HepG2 (cell line): ENCODE data around the gene KLHL7. TPM values are rescaled to one million over a fixed set of nuclear protein-coding genes. Genes with fewer than 3 reads are reported as not detected.

Experiments used
- AHDC1 ChIP-seq: sonication (generic); formaldehyde crosslinking; IDR thresholded peaks from 2 replicates; pipeline ENCODE4 v1.5.1; 2020; ENCODE audit warnings: mild to moderate bottlenecking, missing genetic modification reagents, borderline replicate concordance
- CBFB ChIP-seq: sonication (generic); formaldehyde crosslinking; IDR thresholded peaks from 2 replicates; pipeline ENCODE4 v1.4.0; 2020; ENCODE audit warnings: missing genetic modification reagents
- GATAD1 ChIP-seq: IDR thresholded peaks from 2 replicates; pipeline ENCODE4 v1.6.1; 2016; ENCODE audit warnings: missing genetic modification reagents, missing compliant biosample characterization
- IKZF5 ChIP-seq: IDR thresholded peaks from 2 replicates; pipeline ENCODE4 v1.6.1; 2018; ENCODE audit warnings: missing genetic modification reagents, mild to moderate bottlenecking, missing compliant biosample characterization
- MAZ ChIP-seq, 2 experiments: sonication (generic) in 1 of 2; formaldehyde crosslinking in 1 of 2; IDR thresholded peaks; 2 replicates each; pipeline versions ENCODE4 v1.5.0 to v1.6.1; 2012 to 2020; ENCODE audit warnings: low read depth in 2 of 2, mild to moderate bottlenecking in 2 of 2, borderline replicate concordance in 1 of 2, improper control_type of control experiment in 1 of 2, low read length in 1 of 2, missing genetic modification reagents in 1 of 2, moderate library complexity in 1 of 2
- ONECUT2 ChIP-seq: sonication (generic); formaldehyde crosslinking; IDR thresholded peaks from 2 replicates; pipeline ENCODE4 v1.4.0; 2020; ENCODE audit warnings: missing genetic modification reagents
- RORA ChIP-seq: sonication (generic); formaldehyde crosslinking; IDR thresholded peaks from 2 replicates; pipeline ENCODE4 v1.5.0; 2020; ENCODE audit warnings: mild to moderate bottlenecking, missing genetic modification reagents, moderate library complexity
- ZMYM2 ChIP-seq: sonication (generic); formaldehyde crosslinking; IDR thresholded peaks from 2 replicates; pipeline ENCODE4 v1.8.0; 2022; ENCODE audit warnings: mild to moderate bottlenecking, missing genetic modification reagents
- ZNF543 ChIP-seq: sonication (generic); formaldehyde crosslinking; IDR thresholded peaks from 2 replicates; pipeline ENCODE4 v1.4.0; 2020; ENCODE audit warnings: mild to moderate bottlenecking, missing genetic modification reagents
- ZNF691 ChIP-seq: sonication (generic); formaldehyde crosslinking; IDR thresholded peaks from 2 replicates; pipeline ENCODE4 v1.4.0; 2020; ENCODE audit warnings: missing genetic modification reagents, low read depth, mild to moderate bottlenecking, borderline replicate concordance
- ZNF7 ChIP-seq: IDR thresholded peaks from 2 replicates; pipeline ENCODE4 v1.6.1; 2016; ENCODE audit warnings: missing biosample characterization, missing genetic modification reagents
- ZNF775 ChIP-seq: sonication (generic); formaldehyde crosslinking; IDR thresholded peaks from 2 replicates; pipeline ENCODE4 v1.4.0; 2020; ENCODE audit warnings: missing genetic modification reagents, mild to moderate bottlenecking, moderate library complexity, borderline replicate concordance
- polyA plus RNA-seq, 8 experiments: library from polyadenylated mRNA; depleted of rRNA in 3 of 8; stranded (reverse) in 7 of 8; unstranded in 1 of 8; fragments of >200 nt; fragmentation: Illumina TruSeq in 4 of 8; extraction: Trizol in 4 of 8; gene quantifications; 2 replicates each; pipeline versions ENCODE4 v1.2.1 to v1.2.3, GENCODE V29; 2011 to 2016; ENCODE audit warnings: low read depth in 4 of 8, missing spikeins in 1 of 8, mixed read lengths in 1 of 8; ENCODE audit not compliant: insufficient read depth in 1 of 8
- total RNA-seq, 5 experiments: library from RNA; depleted of rRNA; stranded (reverse); fragments of >200 nt; fragmentation: Illumina TruSeq; extraction: Trizol; gene quantifications; 2 replicates each; pipeline ENCODE4 v1.2.3, GENCODE V29; 2016; ENCODE audit warnings: low read depth in 1 of 5
- TF ChIP-seq, protein P1 (sequence below): sonication (generic); formaldehyde crosslinking; IDR thresholded peaks from 2 replicates; pipeline ENCODE4 v1.5.0; 2020; ENCODE audit warnings: mild to moderate bottlenecking, low read depth, missing genetic modification reagents, borderline replicate concordance
- TF ChIP-seq, protein P2 (sequence below): sonication (generic); formaldehyde crosslinking; IDR thresholded peaks from 2 replicates; pipeline ENCODE4 v1.4.0; 2020; ENCODE audit warnings: missing genetic modification reagents, borderline replicate concordance
- TF ChIP-seq, protein P3 (sequence below): sonication (generic); formaldehyde crosslinking; conservative IDR thresholded peaks from 2 replicates; pipeline ENCODE4 v1.4.0; 2020; ENCODE audit warnings: missing genetic modification reagents

Gene KLHL7
- total and polyA plus RNA-seq, 2 of the 13 experiments (the other 11 are each of a cell fraction or from before 2014, with no cell fraction given) = 16.2 to 34.4 TPM

DNA sequence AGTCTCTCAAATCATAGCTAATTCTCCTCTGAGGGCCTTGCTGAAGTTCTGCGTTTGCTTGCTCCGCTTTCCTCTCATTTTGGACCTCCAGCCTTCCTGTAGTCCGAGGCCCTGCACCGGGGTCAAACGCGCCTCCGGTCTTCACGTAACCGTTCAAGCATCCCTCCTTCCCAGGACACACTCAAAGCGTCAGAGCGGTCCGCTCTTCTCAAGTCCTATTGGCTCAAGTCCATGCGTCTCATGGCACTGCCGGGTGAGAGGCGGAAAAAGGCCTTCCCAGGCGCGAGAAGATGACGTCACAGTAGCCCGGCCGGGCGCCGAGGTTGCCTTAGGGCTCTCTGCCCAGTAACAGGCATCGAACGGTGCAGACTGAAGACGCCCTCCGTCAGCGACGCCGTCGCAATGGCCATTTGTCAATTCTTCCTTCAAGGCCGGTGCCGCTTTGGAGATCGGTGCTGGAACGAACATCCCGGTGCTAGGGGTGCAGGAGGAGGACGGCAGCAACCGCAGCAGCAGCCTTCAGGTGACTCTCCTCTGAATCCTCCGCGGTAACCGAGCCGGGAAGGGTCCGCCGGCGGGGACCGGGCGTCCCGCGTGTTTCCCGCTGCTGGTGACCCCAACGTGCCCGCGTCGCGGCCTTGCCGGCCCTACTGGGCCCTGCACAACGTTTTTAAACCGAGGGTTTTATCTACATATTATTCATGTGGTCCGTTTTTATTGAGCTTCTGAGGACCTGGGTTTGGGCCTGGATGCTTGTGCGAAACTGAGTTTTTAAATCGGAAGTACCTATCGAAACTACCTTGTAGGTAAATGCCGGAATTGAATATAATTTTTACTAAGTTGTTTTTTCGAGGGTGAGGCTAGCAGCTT, 76.3 kb downstream of the KLHL7 start, which contains the start of gene NUP42 (continued):
- TF ChIP-seq ONECUT2 (CRISPR knock-in tag) (peak; percentile 52; the same call in 1 of the 2 replicates), ZNF691 (no peak; the same call in 1 of the 2 replicates), ZNF543 (CRISPR knock-in tag) (peak; percentile 70; the same call in 1 of the 2 replicates), ZNF7 (CRISPR knock-in tag) (no peak), AHDC1 (CRISPR knock-in tag) (0 out of 2 replicates have a peak, but pooled peaks have one; percentile 29), RORA (CRISPR knock-in tag) (no peak), ZMYM2 (CRISPR knock-in tag) (0 out of 2 replicates have a peak, but pooled peaks have one; percentile 48), ZNF775 (CRISPR knock-in tag) (no peak), IKZF5 (CRISPR knock-in tag) (peak; percentile 70), MAZ (IDR thresholded peaks at IDR 0.05; ENCODE audit: borderline replicate concordance, low read depth, low read length) (0 out of 2 replicates have a peak, but pooled peaks have one; percentile 20), MAZ (CRISPR knock-in tag; IDR thresholded peaks at IDR 0.05; ENCODE audit: low read depth) (peak; percentile 62), GATAD1 (CRISPR knock-in tag) (peak; percentile 99), CBFB (CRISPR knock-in tag) (no peak)
- TF ChIP-seq, protein P1, sequence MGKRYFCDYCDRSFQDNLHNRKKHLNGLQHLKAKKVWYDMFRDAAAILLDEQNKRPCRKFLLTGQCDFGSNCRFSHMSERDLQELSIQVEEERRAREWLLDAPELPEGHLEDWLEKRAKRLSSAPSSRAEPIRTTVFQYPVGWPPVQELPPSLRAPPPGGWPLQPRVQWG (CRISPR knock-in tag) = no peak
- TF ChIP-seq, protein P2, sequence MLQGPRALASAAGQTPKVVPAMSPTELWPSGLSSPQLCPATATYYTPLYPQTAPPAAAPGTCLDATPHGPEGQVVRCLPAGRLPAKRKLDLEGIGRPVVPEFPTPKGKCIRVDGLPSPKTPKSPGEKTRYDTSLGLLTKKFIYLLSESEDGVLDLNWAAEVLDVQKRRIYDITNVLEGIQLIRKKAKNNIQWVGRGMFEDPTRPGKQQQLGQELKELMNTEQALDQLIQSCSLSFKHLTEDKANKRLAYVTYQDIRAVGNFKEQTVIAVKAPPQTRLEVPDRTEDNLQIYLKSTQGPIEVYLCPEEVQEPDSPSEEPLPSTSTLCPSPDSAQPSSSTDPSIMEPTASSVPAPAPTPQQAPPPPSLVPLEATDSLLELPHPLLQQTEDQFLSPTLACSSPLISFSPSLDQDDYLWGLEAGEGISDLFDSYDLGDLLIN = no peak; the same call in 1 of the 2 replicates
- TF ChIP-seq, protein P3, sequence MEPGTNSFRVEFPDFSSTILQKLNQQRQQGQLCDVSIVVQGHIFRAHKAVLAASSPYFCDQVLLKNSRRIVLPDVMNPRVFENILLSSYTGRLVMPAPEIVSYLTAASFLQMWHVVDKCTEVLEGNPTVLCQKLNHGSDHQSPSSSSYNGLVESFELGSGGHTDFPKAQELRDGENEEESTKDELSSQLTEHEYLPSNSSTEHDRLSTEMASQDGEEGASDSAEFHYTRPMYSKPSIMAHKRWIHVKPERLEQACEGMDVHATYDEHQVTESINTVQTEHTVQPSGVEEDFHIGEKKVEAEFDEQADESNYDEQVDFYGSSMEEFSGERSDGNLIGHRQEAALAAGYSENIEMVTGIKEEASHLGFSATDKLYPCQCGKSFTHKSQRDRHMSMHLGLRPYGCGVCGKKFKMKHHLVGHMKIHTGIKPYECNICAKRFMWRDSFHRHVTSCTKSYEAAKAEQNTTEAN (CRISPR knock-in tag) = no peak
